OCI-LY3 (cell line): ENCODE measurements around the gene BEST1.

Source experiments
- H2AFZ ChIP-seq: fragments of 200-600, 300-600 bp; shearing (Covaris generic); 2 replicates; pipeline ENCODE4 v1.6.0; 2014; ENCODE audit warnings: antibody characterized with exemption, low read depth, low read length
- H3K27ac ChIP-seq: fragments of 200-600, 300-600 bp; sonication (generic); 2 replicates; pipeline ENCODE4 v1.5.1; 2014; ENCODE audit warnings: mild to moderate bottlenecking, low read length, moderate library complexity, mixed read lengths
- H3K27me3 ChIP-seq: fragments of 200-600, 300-600 bp; sonication (generic); 2 replicates; pipeline ENCODE4 v1.6.1; 2014; ENCODE audit warnings: low read depth, low read length, mixed read lengths
- H3K36me3 ChIP-seq: fragments of 200-600, 300-600 bp; sonication (generic); replicated peaks from 2 replicates; pipeline ENCODE3; 2014; ENCODE audit warnings: low read depth, low read length, mixed read lengths
- H3K4me1 ChIP-seq: fragments of 300-600, 200-600 bp; sonication (generic); 2 replicates; pipeline ENCODE4 v1.6.1; 2014; ENCODE audit warnings: low read length, mixed read lengths
- H3K4me2 ChIP-seq: fragments of 200-600, 300-600 bp; sonication (generic); 2 replicates; pipeline ENCODE4 v1.6.1; 2014; ENCODE audit warnings: low read length, mixed read lengths
- H3K4me3 ChIP-seq: fragments of 300-600, 200-600 bp; sonication (generic); 2 replicates; pipeline ENCODE4 v1.5.1; 2014; ENCODE audit warnings: antibody characterized with exemption, mild to moderate bottlenecking, low read length, moderate library complexity
- H3K79me2 ChIP-seq: fragments of 300-600, 200-600 bp; shearing (Covaris generic); 2 replicates; pipeline ENCODE4 v1.6.1; 2014; ENCODE audit warnings: mild to moderate bottlenecking, low read length, mixed read lengths
- H3K9ac ChIP-seq: fragments of 300-600, 200-600 bp; shearing (Covaris generic); 2 replicates; pipeline ENCODE4 v1.6.0; 2014; ENCODE audit warnings: mild to moderate bottlenecking, low read length, moderate library complexity
- H3K9me3 ChIP-seq: fragments of 200-600, 300-600 bp; shearing (Covaris generic); 2 replicates; pipeline ENCODE4 v1.6.1; 2014; ENCODE audit warnings: low read length, mixed read lengths; ENCODE audit not compliant: insufficient read depth
- H4K20me1 ChIP-seq: fragments of 200-600, 300-600 bp; sonication (generic); 2 replicates; pipeline ENCODE4 v1.6.1; 2016; ENCODE audit warnings: low read length, mixed read lengths; ENCODE audit not compliant: insufficient read depth
- CTCF ChIP-seq: fragments of 200-600, 300-600 bp; sonication (generic); IDR thresholded peaks from 2 replicates; pipeline ENCODE4 v1.5.1; 2014; ENCODE audit warnings: antibody characterized with exemption, low read length, low read depth
- EZH2phosphoT487 ChIP-seq: fragments of 200-600 bp; shearing (Covaris generic); IDR thresholded peaks from 2 replicates; pipeline ENCODE4 v1.6.1; 2018; ENCODE audit warnings: antibody characterized with exemption, mixed run types, low read depth

Gene BEST1

GRCh38 chr11:61913699-61914395 is 36.3 kb upstream of the BEST1 start:
- Histone ChIP-seq H3K9ac (no peak overlapping the region), H2AFZ (no peak overlapping the region), H3K36me3 (no peaks in the 10 kb centered on the region), H4K20me1 (no peaks in the 10 kb centered on the region), H3K27me3 (0 out of 2 replicates have a peak, but pooled peaks cover 1% of the 10 kb centered on the region), H3K79me2 (no peaks in the 10 kb centered on the region), H3K9me3 (no peaks in the 10 kb centered on the region), H3K4me3 (no peak overlapping the region), H3K27ac (no peak overlapping the region), H3K4me2 (no peak overlapping the region), H3K4me1 (no peaks in the 10 kb centered on the region)
- no peak for TF ChIP-seq EZH2phosphoT487
- TF ChIP-seq CTCF, result no peak

- Histone ChIP-seq H2AFZ (no peak overlapping the region), H3K4me3 (no peak overlapping the region), H3K36me3 (no peaks in the 10 kb centered on the region), H4K20me1 (no peaks in the 10 kb centered on the region), H3K79me2 (no peaks in the 10 kb centered on the region), H3K27me3 (0 out of 2 replicates have a peak, but pooled peaks cover 7% of the 10 kb centered on the region), H3K4me2 (no peak overlapping the region), H3K9me3 (no peaks in the 10 kb centered on the region), H3K4me1 (no peaks in the 10 kb centered on the region), H3K9ac (no peak overlapping the region), H3K27ac (no peak overlapping the region)
- TF ChIP-seq CTCF, result no peak
- no peak for TF ChIP-seq EZH2phosphoT487
Observed at GRCh38 chr11:61914471-61915171, 35.5 kb upstream of the BEST1 start.

DNA sequence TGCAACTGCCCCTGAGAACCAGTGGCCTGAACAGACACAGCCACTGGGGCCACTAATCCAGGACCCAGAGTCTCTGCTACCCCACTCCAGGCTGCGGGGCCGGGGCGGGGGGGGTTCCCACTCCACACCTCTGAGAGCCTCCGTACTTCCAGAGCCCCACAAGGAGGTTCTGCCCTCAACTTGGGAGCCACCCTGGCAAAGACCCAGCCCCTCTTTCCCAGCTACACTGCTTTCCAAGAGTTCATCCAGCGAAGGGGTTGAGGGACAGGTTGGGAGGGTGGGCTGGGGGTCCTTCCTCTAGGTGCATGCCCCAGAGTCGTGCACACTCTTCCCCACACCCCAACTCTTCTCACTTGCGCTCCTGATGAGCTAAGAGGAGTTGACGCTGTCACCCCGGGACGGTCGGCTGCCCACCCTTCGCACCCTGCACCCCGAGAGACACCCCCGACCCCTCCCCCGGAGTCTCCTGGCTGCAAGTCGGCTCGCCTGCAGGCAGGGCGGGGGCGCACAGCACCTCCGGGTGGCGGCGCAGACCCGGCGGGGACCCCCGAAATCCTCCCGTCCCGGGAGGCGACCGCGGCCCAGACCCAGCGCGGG is 33.3 kb upstream of the BEST1 start:
- Histone ChIP-seq H3K79me2 (no peaks in the 10 kb centered on the region), H3K9me3 (no peaks in the 10 kb centered on the region), H4K20me1 (no peaks in the 10 kb centered on the region), H3K4me3 (no peak overlapping the region), H3K4me1 (no peaks in the 10 kb centered on the region), H3K4me2 (no peak overlapping the region), H3K27ac (no peak overlapping the region), H2AFZ (no peak overlapping the region), H3K27me3 (peaks cover 13% of the 10 kb centered on the region; the same call in 1 of the 2 replicates), H3K9ac (no peak overlapping the region), H3K36me3 (no peaks in the 10 kb centered on the region)
- no peak for TF ChIP-seq EZH2phosphoT487
- no peak for TF ChIP-seq CTCF

- Histone ChIP-seq H3K4me1 (no peaks in the 10 kb centered on the region), H4K20me1 (no peaks in the 10 kb centered on the region), H3K9me3 (no peaks in the 10 kb centered on the region), H3K27me3 (peaks cover 13% of the 10 kb centered on the region; the same call in 1 of the 2 replicates), H3K4me3 (no peak within 1 kb of the TSS), H3K4me2 (no peak within 1 kb of the TSS), H3K79me2 (no peaks in the 10 kb centered on the region), H3K36me3 (no peaks in the 10 kb centered on the region), H3K9ac (no peak within 1 kb of the TSS), H3K27ac (no peak within 1 kb of the TSS), H2AFZ (no peak within 1 kb of the TSS)
- TF ChIP-seq EZH2phosphoT487, result no peak
- no peak for TF ChIP-seq CTCF
Observed at GRCh38 chr11:61917334-61918109, 32.6 kb upstream of the BEST1 start, which contains the start of gene RAB3IL1. Gene RAB3IL1 (minus strand): TSS chr11:61917566. CDS start chr11:61917367, 199 bp downstream.
